NCI-H2081 (cell line): ENCODE measurements around the gene DYNLT2B.
"Not testable (repeated sequence)": the region's sequence is repeated elsewhere in the genome, so short reads cannot be mapped to it uniquely, and the experiment has no call there.

ENCODE experiments used
- DNase-seq, 2 experiments: peaks; one replicate each; lab custom pipeline; 2025; lab: John Stamatoyannopoulos, UW

DYNLT2B gene

DNA sequence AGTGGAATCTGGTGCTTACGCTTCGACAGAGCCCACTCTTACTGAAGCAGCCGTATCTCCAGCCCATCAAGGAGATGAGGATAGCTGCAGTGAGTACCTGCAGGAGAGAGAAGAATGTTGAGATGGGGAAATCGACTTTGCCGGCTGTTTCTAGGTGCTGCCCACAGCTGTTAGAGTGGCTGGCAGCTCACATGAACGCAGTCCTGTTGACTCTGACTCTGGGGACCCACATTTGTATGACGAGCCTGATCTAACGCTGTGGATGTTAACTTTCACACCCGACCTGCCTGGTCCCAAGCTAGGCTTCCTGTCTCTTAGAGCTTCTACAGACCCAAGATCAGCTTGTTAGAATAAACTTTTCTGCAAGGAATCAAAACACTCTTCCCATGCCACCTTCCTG is 8.9 kb upstream of the DYNLT2B start:
- no peak for DNase-seq

GRCh38 chr3:196323691-196324090 is 5.7 kb upstream of the DYNLT2B start:
- DNase-seq, result no peak

GRCh38 chr3:196323016-196323415 is 5.0 kb upstream of the DYNLT2B start:
- no peak for DNase-seq

DNA sequence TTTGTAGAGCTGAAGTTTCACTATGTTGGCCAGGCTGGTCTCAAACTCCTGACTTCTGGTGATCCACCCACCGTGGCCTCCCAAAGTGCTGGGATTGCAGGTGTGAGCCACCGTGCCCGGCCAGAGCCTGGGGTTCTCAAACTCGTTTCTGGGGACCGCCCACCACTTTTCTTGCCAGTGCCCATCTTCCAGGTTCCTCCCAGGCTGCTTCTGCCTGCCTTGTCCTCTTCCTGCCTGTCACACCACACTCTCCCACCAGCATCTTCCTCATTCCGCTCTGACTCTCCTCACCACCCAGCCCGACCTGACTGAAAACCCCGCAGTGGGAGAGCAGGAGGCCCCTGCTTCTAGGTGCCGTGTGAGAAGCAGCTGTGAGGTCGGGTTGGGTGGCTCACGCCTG is 3.1 kb upstream of the DYNLT2B start:
- DNase-seq, result no peak

GRCh38 chr3:196320137-196320536 is 2.1 kb upstream of the DYNLT2B start:
- no peak for DNase-seq

DNA sequence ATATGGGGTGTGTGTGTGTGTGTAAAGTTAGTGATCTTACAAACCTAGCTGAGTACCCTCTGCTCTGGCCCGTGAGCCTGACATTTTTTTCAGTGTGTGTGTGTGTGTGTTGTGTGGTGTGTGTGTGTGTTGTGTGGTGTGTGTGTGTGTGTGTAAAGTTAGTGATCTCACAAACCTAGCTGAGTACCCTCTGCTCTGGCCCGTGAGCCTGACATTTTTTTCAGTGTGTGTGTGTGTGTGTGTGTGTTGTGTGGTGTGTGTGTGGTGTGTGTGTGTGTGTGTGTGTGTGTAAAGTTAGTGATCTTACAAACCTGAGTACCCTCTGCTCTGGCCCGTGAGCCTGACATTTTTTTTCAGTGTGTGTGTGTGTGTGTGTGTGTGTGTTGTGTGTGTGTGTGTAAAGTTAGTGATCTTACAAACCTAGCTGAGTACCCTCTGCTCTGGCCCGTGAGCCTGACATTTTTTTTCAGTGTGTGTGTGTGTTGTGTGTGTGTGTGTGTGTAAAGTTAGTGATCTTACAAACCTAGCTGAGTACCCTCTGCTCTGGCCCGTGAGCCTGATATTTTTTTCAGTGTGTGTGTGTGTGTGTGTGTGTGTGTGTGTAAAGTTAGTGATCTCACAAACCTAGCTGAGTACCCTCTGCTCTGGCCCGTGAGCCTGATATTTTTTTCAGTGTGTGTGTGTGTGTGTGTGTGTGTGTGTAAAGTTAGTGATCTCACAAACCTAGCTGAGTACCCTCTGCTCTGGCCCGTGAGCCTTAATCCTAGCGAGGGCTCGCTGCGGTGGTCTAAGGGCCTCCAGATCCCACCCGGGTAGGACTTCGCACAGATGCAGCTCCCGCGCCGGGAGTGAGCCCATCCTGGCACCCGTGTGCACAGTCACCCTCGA is 997 bp downstream of the DYNLT2B start:
- not testable (repeated sequence) for DNase-seq

- no peak for DNase-seq
Measured at GRCh38 chr3:196315821-196316220, 2.2 kb downstream of the DYNLT2B start.

GRCh38 chr3:196314597-196314996 is 3.4 kb downstream of the DYNLT2B start:
- no peak for DNase-seq

DNA sequence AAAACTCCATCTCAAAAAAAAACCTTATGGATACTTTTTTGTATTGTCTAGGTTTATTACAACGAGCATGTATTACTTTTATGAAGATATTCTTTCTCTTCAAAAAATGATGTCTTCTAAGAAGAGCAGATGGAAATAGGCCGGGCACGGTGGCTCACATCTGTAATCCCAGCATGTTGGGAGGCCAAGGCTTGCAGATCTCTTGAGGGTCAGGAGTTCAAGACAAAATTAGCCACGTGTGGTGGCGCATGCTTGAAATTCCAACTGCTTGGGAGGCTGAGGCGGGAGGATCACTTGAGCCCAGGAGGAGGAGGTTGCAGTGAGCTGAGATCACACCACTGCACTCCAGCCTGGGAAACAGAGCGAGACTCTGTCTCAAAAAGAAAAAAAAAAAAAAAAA is 4.0 kb downstream of the DYNLT2B start:
- not testable (repeated sequence) for DNase-seq

DNA sequence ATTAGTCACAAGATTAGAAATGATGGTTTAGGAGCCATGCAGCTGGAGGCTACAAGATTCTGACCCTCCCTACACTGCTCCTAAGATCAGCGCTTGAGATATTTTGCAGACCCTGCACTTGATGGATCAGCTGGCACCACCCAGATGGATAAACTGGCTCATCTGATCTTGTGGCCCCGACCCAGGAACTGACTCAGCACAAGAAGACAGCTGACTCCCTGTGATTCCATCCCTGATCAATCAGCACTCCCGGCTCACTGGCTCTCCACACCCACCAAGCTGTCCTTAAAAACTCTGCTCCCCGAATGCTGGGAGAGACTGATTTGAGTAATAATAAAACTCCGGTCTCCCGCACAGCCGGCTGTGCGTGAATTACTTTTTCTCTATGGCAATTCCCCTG is 15.1 kb downstream of the DYNLT2B start:
- DNase-seq, result not testable (repeated sequence)

GRCh38 chr3:196302551-196302950 is 15.5 kb downstream of the DYNLT2B start:
- not testable (repeated sequence) for DNase-seq

DNA sequence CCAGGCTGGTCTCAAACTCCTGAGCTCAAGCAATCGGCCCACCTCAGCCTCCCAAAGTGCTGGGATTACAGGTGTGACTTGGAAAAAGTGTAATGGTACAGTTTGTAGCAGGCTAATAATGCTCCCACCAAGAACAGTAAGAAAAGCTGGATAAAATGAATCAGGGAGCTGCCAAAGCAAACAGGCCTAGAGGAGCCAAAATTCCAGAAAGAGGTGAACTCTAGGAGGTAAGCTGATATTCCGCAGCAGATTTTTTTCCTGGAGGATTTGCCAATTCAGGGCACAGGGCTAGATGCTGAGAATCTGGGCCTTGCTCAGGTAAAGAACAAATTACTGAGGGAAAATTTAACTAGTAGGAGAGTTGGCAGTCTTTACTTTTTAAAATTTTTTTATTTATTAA is 19.5 kb downstream of the DYNLT2B start:
- no peak for DNase-seq

DNA sequence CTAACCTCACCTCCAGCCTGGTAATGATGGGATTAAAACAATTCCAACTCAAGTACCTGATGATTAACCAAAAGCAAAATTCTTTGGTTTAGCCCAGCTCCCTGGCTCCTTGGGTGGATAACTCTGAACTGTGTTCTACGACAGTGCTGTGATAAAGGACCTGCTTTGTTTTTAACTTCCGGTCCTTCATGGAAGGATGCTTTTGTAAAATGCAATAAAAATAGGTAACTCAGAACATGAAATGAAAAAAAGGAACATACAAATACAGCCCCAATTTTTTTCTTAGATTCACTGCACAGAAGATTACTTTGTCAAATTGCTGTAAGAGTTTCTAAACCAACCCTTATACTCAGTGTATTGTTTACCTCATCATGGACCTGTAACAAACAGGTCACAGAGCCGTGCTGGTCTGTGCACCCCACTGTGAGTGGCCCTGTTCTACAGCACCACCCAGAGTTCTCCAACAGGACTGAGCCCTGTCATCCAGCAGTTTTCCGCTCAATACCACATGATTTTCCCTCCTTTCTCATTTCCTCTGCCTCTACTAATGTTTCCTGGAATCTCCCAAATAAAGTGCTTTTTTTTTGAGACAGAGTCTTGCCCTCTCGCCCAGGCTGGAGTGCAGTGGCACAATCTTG is 25.6 kb downstream of the DYNLT2B start:
- DNase-seq, result no peak

GRCh38 chr3:196288141-196288460 is 29.9 kb downstream of the DYNLT2B start:
- DNase-seq, result peak in 1 of 2 experiments; percentile 53

GRCh38 chr3:196287440-196288140 is 30.4 kb downstream of the DYNLT2B start, which contains the start of gene PCYT1A:
TSS of gene PCYT1A (minus strand) at chr3:196287726. CDS start at chr3:196270531, 17,195 bp downstream.
- DNase-seq, result peak; percentile 96 to 98

DNA sequence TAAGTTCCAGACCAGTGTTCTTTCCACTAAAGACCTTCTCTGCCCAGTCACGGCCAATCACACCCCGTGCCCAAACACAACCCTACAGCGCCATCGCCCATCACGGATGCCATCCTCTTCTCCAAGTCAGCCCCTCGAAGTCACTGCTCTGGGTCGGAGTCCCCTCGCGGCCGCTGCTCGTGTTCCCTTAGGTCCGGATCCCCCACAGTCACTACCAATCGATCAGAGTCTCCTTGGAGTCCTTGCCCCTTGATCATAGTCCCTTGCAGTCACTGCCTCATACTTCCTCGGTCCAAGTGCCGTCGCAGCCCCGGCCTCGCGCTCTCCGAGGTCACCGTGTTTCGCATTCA is 31.0 kb downstream of the DYNLT2B start:
- DNase-seq, result peak in 1 of 2 experiments; percentile 38

DNA sequence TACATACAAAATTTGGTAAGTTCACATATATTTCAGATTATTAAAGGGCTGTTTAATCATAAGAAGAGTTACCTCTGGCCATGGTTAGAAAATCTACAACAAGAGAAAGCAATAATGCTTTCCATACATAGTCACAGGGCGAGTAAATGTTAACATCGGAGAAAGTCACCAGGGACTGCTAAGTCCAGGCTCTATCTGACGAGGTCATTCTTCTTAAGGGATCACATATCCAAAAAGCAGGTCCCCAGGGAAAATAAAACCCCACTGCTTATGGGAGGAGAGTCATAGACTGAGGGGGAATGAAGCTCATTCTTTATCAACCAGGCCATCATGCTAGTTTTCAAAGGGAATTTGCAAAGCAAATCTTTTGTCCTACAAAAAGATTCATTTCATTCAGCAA is 33.6 kb downstream of the DYNLT2B start:
- no peak for DNase-seq

- no peak for DNase-seq
Measured at GRCh38 chr3:196281962-196282361, 36.1 kb downstream of the DYNLT2B start.

DNA sequence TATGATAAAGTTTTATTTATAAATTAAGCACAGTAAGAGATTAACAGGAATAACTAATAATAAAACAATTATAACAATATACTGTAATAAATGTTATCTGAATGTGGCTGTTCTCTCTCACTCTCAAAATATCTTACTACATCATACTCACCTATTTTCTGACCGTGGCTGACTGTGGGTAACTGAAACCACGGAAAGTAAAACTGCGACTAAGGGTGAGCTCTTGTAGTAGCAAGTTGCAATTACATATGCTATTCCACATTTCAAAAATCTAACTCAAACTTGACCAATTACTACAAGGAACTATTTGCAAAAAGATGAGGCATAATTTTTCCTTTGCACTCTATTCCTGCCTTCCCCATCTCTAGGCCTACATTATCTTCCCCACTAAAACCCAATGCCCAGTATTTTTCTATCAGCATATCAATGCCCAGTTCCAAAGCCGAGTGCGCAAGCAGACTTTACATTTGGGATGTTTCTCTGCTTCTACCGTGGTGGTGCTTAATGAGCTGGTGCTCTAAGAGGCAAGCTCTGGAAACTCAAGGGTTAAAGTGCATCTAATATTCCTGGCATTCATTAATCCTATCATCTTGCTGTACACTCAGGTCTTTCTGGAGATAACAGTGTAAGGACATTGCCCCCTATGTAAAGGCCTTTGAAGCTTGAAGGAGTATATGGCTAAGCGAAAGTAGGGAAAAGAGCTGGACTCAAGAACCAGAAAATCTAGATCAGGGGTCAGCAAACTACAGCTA is 37.2 kb downstream of the DYNLT2B start:
- DNase-seq, result no peak

- DNase-seq, result no peak
Measured at GRCh38 chr3:196275126-196275525, 42.9 kb downstream of the DYNLT2B start.

- DNase-seq, result no peak
Measured at GRCh38 chr3:196274585-196274984, 43.5 kb downstream of the DYNLT2B start.

DNA sequence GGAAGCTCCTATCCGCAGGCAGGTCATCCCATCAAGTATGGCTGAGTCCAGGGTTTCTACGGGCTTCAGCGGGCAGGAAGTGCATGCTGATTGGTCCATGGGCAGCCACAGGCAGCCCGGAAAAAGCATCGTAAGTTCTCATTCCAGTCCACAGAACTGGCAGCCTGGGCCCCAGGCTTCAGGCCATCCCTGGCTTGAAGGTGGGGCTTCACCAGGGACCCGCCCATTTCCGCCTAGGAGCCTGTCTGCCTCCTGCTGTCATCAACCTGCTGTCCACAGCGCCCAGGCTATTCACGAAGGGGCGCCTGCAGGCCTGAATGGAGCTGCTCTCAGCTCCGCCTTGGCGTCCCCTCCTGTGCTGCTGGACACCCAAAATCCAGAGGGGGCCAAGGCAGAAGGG is 44.4 kb downstream of the DYNLT2B start:
- no peak for DNase-seq
